ENCODE measurements around the gene LBR. TPM values are rescaled to one million over a fixed set of nuclear protein-coding genes. Genes with fewer than 3 reads are reported as not detected.

Gene LBR
- total RNA-seq, 1 experiment from 2014 or later: 106 TPM

GRCh38 chr1:225418059-225418458 is 9.8 kb downstream of the LBR start:
- no TSS peak for BruUV-seq (replicated peaks)
- Mint-ChIP-seq H3K4me3 (ENCODE audit: unreplicated experiment) (no peak overlapping the region), H3K27me3 (ENCODE audit: insufficient read depth, unreplicated experiment) (no peaks in the 10 kb centered on the region), H3K27ac (ENCODE audit: low read depth, unreplicated experiment) (peak overlapping the region; percentile 1), H3K36me3 (ENCODE audit: insufficient read depth, unreplicated experiment) (peaks cover 63% of the 10 kb centered on the region), H3K4me1 (ENCODE audit: insufficient read depth, unreplicated experiment) (peaks cover 18% of the 10 kb centered on the region), H3K9me3 (ENCODE audit: unreplicated experiment) (no peaks in the 10 kb centered on the region)
- POLR2A ChIA-PET: interaction anchor here (1.0 to 7.3 kb wide), 4 partner anchors 8 to 39 kb away, joined by 3 to 67 read pairs (median 6); partner anchors contain the start of gene LBR
- TF ChIP-seq, protein P1, sequence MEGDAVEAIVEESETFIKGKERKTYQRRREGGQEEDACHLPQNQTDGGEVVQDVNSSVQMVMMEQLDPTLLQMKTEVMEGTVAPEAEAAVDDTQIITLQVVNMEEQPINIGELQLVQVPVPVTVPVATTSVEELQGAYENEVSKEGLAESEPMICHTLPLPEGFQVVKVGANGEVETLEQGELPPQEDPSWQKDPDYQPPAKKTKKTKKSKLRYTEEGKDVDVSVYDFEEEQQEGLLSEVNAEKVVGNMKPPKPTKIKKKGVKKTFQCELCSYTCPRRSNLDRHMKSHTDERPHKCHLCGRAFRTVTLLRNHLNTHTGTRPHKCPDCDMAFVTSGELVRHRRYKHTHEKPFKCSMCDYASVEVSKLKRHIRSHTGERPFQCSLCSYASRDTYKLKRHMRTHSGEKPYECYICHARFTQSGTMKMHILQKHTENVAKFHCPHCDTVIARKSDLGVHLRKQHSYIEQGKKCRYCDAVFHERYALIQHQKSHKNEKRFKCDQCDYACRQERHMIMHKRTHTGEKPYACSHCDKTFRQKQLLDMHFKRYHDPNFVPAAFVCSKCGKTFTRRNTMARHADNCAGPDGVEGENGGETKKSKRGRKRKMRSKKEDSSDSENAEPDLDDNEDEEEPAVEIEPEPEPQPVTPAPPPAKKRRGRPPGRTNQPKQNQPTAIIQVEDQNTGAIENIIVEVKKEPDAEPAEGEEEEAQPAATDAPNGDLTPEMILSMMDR (IDR thresholded peaks at IDR 0.05; ENCODE audit: unreplicated experiment): no peak
- CTCF ChIA-PET: interaction anchor here (0.7 to 1.4 kb wide), 7 partner anchors 8 to 1191 kb away, joined by 3 read pairs; no protein-coding TSS in a partner anchor
- intact Hi-C loops (cut with micrococcal nuclease): no loop called here
- no peak for DNase-seq (ENCODE audit: unreplicated experiment)

DNA sequence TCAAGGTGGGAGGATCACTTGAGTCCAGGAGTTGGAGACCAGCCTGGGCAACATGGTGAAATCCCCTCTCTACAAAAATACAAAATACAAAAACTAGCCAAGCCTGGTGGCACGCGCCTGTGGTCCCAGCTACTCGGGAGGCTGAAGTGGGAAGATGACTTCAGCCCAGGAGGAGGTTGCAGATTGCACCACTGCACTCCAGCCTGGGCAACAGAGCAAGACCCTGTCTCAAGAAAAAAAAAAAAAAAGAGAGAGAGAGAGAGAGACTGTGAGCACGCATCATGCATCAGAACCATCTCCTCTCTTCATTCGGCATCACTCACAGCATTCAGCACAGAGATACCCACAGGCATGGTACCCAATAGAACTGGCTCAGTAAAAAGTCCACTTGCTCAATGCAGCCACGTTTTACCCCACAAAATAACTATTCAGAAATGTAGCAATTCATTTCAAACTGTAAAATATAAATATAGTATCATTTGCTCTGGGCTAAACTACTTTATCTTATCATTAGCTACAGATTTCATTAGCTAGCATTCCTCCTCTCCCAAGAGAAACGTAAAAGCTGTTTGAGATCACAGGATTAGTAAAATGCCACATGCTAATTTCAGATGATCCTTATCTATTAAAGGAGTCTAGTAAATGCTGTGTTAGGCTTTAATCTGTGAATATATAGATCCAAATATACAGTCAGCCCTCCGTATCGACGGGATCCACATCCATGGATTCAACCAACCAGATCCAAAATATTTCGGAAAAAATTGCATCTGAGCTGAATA is 11.7 kb downstream of the LBR start:
- Mint-ChIP-seq H3K9me3 (ENCODE audit: unreplicated experiment) (no peaks in the 10 kb centered on the region), H3K4me3 (ENCODE audit: unreplicated experiment) (no peak overlapping the region), H3K27ac (ENCODE audit: low read depth, unreplicated experiment) (peak overlapping the region; percentile 65), H3K27me3 (ENCODE audit: insufficient read depth, unreplicated experiment) (no peaks in the 10 kb centered on the region), H3K36me3 (ENCODE audit: insufficient read depth, unreplicated experiment) (peaks cover 77% of the 10 kb centered on the region), H3K4me1 (ENCODE audit: insufficient read depth, unreplicated experiment) (peaks cover 7% of the 10 kb centered on the region)
- no TSS peak for BruUV-seq (replicated peaks)
- ChIA-PET CTCF (interaction anchor here (1.0 to 4.8 kb wide), 4 partner anchors 9 to 97 kb away, joined by 3 to 31 read pairs (median 4); no protein-coding TSS in a partner anchor), POLR2A (interaction anchor here (0.5 to 7.3 kb wide), 4 partner anchors 10 to 137 kb away, joined by 3 to 67 read pairs (median 4); partner anchors contain the start of gene LBR)
- no peak for DNase-seq (ENCODE audit: unreplicated experiment)
- intact Hi-C loops (cut with micrococcal nuclease): no loop called here
- TF ChIP-seq, protein P1 (IDR thresholded peaks at IDR 0.05; ENCODE audit: unreplicated experiment): no peak

DNA sequence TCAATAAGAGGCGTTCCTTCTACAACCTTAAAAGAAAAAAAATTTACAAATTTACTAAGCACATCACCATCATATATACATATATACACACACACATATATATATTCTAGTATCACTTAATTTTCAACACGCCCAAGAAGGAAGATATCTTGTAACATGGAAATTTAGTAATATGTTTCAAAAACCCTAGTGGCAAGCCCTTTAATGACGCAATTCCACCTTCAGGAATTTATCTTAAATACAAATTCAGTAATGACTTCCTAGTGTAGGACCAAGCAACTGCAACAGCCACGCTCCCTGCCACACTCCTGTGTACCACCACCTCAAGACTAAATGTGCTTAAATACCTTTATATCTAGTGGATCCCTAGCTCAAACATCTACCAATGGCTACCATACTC is 12.5 kb downstream of the LBR start:
- no TSS peak for BruUV-seq (replicated peaks)
- no peak for DNase-seq (ENCODE audit: unreplicated experiment)
- H3K9me3 Mint-ChIP-seq (ENCODE audit: unreplicated experiment): no peaks in the 10 kb centered on the region
- peaks cover 84% of the 10 kb centered on the region for H3K36me3 Mint-ChIP-seq (ENCODE audit: insufficient read depth, unreplicated experiment)
- no peak overlapping the region for H3K4me3 Mint-ChIP-seq (ENCODE audit: unreplicated experiment)
- intact Hi-C loops (cut with micrococcal nuclease): no loop called here
- peaks cover 7% of the 10 kb centered on the region for H3K4me1 Mint-ChIP-seq (ENCODE audit: insufficient read depth, unreplicated experiment)
- CTCF ChIA-PET: interaction anchor here (0.6 to 4.8 kb wide), 4 partner anchors 11 to 73 kb away, joined by 3 to 31 read pairs (median 4); no protein-coding TSS in a partner anchor
- H3K27ac Mint-ChIP-seq (ENCODE audit: low read depth, unreplicated experiment): peak overlapping the region; percentile 65
- POLR2A ChIA-PET: interaction anchor here (7.3 kb wide), 1 partner anchor 11 kb away, joined by 67 read pairs; the partner anchor contains the start of gene LBR
- TF ChIP-seq, protein P1 (IDR thresholded peaks at IDR 0.05; ENCODE audit: unreplicated experiment): no peak
- no peaks in the 10 kb centered on the region for H3K27me3 Mint-ChIP-seq (ENCODE audit: insufficient read depth, unreplicated experiment)

GRCh38 chr1:225413708-225414375 is 14.0 kb downstream of the LBR start:
- POLR2A ChIA-PET: interaction anchor here (0.7 to 7.3 kb wide), 3 partner anchors 9 to 12 kb away, joined by 3 to 67 read pairs (median 4); partner anchors contain the start of gene LBR
- H3K27ac Mint-ChIP-seq (ENCODE audit: low read depth, unreplicated experiment): no peak overlapping the region
- peaks cover 80% of the 10 kb centered on the region for H3K36me3 Mint-ChIP-seq (ENCODE audit: insufficient read depth, unreplicated experiment)
- CTCF ChIA-PET: interaction anchor here (1.3 to 4.8 kb wide), 3 partner anchors 12 to 94 kb away, joined by 3 to 31 read pairs (median 7); no protein-coding TSS in a partner anchor
- no TSS peak for BruUV-seq (replicated peaks)
- no peak overlapping the region for H3K4me3 Mint-ChIP-seq (ENCODE audit: unreplicated experiment)
- no peaks in the 10 kb centered on the region for H3K9me3 Mint-ChIP-seq (ENCODE audit: unreplicated experiment)
- TF ChIP-seq, protein P1 (IDR thresholded peaks at IDR 0.05; ENCODE audit: unreplicated experiment): no peak
- no peaks in the 10 kb centered on the region for H3K27me3 Mint-ChIP-seq (ENCODE audit: insufficient read depth, unreplicated experiment)
- no peak for DNase-seq (ENCODE audit: unreplicated experiment)
- H3K4me1 Mint-ChIP-seq (ENCODE audit: insufficient read depth, unreplicated experiment): peaks cover 7% of the 10 kb centered on the region
- intact Hi-C loops (cut with micrococcal nuclease): no loop called here

Data from MCF 10A (cell line).